ENCODE measurements around the gene FURIN. TPM values are rescaled to one million over a fixed set of nuclear protein-coding genes. Genes with fewer than 3 reads are reported as not detected.
"Not testable (repeated sequence)": the region's sequence is repeated elsewhere in the genome, so short reads cannot be mapped to it uniquely, and the experiment has no call there.

The FURIN gene
- total and polyA plus RNA-seq, 9 of the 15 experiments (the other 6 are each of a cell fraction or from before 2014, with no cell fraction given): 0.92 to 99.9 (median 34.8) TPM

GRCh38 chr15:90922712-90923322, 54.4 kb downstream of the FURIN start:
- peak in 3 of 4 experiments; percentile 39 to 80 (median 79) for DNase-seq (ENCODE audit: extremely low read depth in 1 of 4, low spot score in 3 of 4)
- H3K4me2 ChIP-seq (ENCODE audit: insufficient read depth, low read length); intact Hi-C loops (cut with micrococcal nuclease); H3K27me3 ChIP-seq (ENCODE audit: control insufficient read depth in 2 of 2, insufficient read depth in 2 of 2, low read length in 2 of 2); in situ Hi-C loops (cut with MboI); H3K9me3 ChIP-seq (replicated peaks; ENCODE audit: control insufficient read depth, insufficient read depth, low read depth, low read length); H4K20me1 ChIP-seq (replicated peaks; ENCODE audit: control insufficient read depth, insufficient read depth, low read length); H2AFZ ChIP-seq (ENCODE audit: low read depth, low read length); H3K79me2 ChIP-seq (ENCODE audit: control insufficient read depth, insufficient read depth, low read length); H3K4me3 ChIP-seq; H3K9me1 ChIP-seq (ENCODE audit: control insufficient read depth, insufficient read depth, low read length); CTCF ChIA-PET (ENCODE audit: low intra/inter-chr PET ratio); H3K9ac ChIP-seq (ENCODE audit: insufficient read depth in 1 of 2, low read depth in 2 of 2, low read length in 2 of 2); BruUV-seq (replicated peaks); TF ChIP-seq TEAD4 (CRISPR knock-in tag; IDR thresholded peaks at IDR 0.05; ENCODE audit: borderline replicate concordance): not testable (repeated sequence)
- FAIRE-seq: peak; percentile 92
- peak; percentile 91 for ATAC-seq
- Histone ChIP-seq H3K4me1 (replicated peaks in 1 of 2; ENCODE audit: control insufficient read depth in 2 of 2, insufficient read depth in 2 of 2, low read length in 2 of 2) (peaks cover 11 to 18% of the 10 kb centered on the region in 2 experiments; a peak in 4 of 5 replicates), H3K27ac (ENCODE audit: extremely low read depth, low read depth, low read length) (peak overlapping the region; percentile 17; the same call in 1 of the 3 replicates), H3K36me3 (ENCODE audit: control insufficient read depth, insufficient read depth, low read length) (peaks cover 54% of the 10 kb centered on the region)
- 43% methylated on average over 7 of the region's 7 CpGs for WGBS (ENCODE audit: insufficient coverage, low coverage, missing lambda C conversion rate)
- POLR2A ChIA-PET: interaction anchor here (1.5 to 3.7 kb wide), 6 partner anchors 8 to 20 kb away, joined by 7 to 26 read pairs (median 12); partner anchors contain the start of genes HDDC3, MAN2A2 and UNC45A
- TF ChIP-seq, protein P1, sequence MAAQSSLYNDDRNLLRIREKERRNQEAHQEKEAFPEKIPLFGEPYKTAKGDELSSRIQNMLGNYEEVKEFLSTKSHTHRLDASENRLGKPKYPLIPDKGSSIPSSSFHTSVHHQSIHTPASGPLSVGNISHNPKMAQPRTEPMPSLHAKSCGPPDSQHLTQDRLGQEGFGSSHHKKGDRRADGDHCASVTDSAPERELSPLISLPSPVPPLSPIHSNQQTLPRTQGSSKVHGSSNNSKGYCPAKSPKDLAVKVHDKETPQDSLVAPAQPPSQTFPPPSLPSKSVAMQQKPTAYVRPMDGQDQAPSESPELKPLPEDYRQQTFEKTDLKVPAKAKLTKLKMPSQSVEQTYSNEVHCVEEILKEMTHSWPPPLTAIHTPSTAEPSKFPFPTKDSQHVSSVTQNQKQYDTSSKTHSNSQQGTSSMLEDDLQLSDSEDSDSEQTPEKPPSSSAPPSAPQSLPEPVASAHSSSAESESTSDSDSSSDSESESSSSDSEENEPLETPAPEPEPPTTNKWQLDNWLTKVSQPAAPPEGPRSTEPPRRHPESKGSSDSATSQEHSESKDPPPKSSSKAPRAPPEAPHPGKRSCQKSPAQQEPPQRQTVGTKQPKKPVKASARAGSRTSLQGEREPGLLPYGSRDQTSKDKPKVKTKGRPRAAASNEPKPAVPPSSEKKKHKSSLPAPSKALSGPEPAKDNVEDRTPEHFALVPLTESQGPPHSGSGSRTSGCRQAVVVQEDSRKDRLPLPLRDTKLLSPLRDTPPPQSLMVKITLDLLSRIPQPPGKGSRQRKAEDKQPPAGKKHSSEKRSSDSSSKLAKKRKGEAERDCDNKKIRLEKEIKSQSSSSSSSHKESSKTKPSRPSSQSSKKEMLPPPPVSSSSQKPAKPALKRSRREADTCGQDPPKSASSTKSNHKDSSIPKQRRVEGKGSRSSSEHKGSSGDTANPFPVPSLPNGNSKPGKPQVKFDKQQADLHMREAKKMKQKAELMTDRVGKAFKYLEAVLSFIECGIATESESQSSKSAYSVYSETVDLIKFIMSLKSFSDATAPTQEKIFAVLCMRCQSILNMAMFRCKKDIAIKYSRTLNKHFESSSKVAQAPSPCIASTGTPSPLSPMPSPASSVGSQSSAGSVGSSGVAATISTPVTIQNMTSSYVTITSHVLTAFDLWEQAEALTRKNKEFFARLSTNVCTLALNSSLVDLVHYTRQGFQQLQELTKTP (IDR thresholded peaks at IDR 0.05; ENCODE audit: low read depth in 1 of 2, partially characterized antibody in 2 of 2): peak in 1 of 2 experiments; percentile 22
- TF ChIP-seq TCF3 (CRISPR knock-in tag; IDR thresholded peaks at IDR 0.05) (peak; percentile 51; the same call in 1 of the 2 replicates), POLR2AphosphoS5 (IDR thresholded peaks at IDR 0.05; ENCODE audit: control insufficient read depth, insufficient read depth, low read depth, low read length) (peak; percentile 50; the same call in 1 of the 2 replicates), MLLT1 (IDR thresholded peaks at IDR 0.05) (peak in 1 of 2 experiments; percentile 20; a peak in 2 of 4 replicates), TEAD4 (IDR thresholded peaks at IDR 0.05; ENCODE audit: low read length) (peak; percentile 60), CBFA2T2 (conservative IDR thresholded peaks at IDR 0.05) (peak; percentile 69), ZNF316 (IDR thresholded peaks at IDR 0.05) (peak; percentile 84), NR2C1 (IDR thresholded peaks at IDR 0.05) (peak; percentile 77), NR2C1 (tag; IDR thresholded peaks at IDR 0.05) (peak; percentile 60; the same call in 1 of the 2 replicates), PHB2 (IDR thresholded peaks at IDR 0.05; ENCODE audit: low read depth) (peak; percentile 20; the same call in 1 of the 2 replicates)
- TF ChIP-seq, protein P2, sequence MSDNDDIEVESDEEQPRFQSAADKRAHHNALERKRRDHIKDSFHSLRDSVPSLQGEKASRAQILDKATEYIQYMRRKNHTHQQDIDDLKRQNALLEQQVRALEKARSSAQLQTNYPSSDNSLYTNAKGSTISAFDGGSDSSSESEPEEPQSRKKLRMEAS (CRISPR knock-in tag; IDR thresholded peaks at IDR 0.05): 0 out of 2 replicates have a peak, but pooled peaks have one; percentile 18
- TF ChIP-seq, protein P3, sequence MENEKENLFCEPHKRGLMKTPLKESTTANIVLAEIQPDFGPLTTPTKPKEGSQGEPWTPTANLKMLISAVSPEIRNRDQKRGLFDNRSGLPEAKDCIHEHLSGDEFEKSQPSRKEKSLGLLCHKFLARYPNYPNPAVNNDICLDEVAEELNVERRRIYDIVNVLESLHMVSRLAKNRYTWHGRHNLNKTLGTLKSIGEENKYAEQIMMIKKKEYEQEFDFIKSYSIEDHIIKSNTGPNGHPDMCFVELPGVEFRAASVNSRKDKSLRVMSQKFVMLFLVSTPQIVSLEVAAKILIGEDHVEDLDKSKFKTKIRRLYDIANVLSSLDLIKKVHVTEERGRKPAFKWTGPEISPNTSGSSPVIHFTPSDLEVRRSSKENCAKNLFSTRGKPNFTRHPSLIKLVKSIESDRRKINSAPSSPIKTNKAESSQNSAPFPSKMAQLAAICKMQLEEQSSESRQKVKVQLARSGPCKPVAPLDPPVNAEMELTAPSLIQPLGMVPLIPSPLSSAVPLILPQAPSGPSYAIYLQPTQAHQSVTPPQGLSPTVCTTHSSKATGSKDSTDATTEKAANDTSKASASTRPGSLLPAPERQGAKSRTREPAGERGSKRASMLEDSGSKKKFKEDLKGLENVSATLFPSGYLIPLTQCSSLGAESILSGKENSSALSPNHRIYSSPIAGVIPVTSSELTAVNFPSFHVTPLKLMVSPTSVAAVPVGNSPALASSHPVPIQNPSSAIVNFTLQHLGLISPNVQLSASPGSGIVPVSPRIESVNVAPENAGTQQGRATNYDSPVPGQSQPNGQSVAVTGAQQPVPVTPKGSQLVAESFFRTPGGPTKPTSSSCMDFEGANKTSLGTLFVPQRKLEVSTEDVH (IDR thresholded peaks at IDR 0.05; ENCODE audit: low read depth, partially characterized antibody): peak; percentile 23

Data from K562 (cell line).